ENCODE data around the gene FSTL1. TPM values are rescaled to one million over a fixed set of nuclear protein-coding genes. Genes with fewer than 3 reads are reported as not detected.
A peak's percentile ranks its signal among the peaks of the same experiment; 100 is the strongest.

The FSTL1 gene
- polyA plus RNA-seq, 2 of the 4 experiments (the other 2 are of a cell fraction) = 57.7 to 118 TPM

GRCh38 chr3:120471643-120472042, 20.9 kb upstream of the FSTL1 start (continued):
- no peak for TF ChIP-seq NR3C1 (IDR thresholded peaks at IDR 0.05)

- DNase-seq (ENCODE audit: low read depth in 1 of 2, low spot score in 1 of 2) = no peak
- ChIA-PET CTCF (interaction anchor here (1.3 kb wide), 1 partner anchor 10 kb away, joined by 5 read pairs; no protein-coding TSS in a partner anchor), POLR2A (no interaction called here)
- FAIRE-seq = no peak
- TF ChIP-seq MAFK (IDR thresholded peaks at IDR 0.05; ENCODE audit: partially characterized antibody) (no peak), EP300 (IDR thresholded peaks at IDR 0.05) (no peak), BCL3 (IDR thresholded peaks at IDR 0.05) (no peak), PHF8 (IDR thresholded peaks at IDR 0.05; ENCODE audit: borderline replicate concordance, low read depth) (no peak), FOSB (CRISPR knock-in tag; IDR thresholded peaks at IDR 0.05) (no peak), ZC3H11A (IDR thresholded peaks at IDR 0.05) (no peak), HEYL (CRISPR knock-in tag; IDR thresholded peaks at IDR 0.05) (no peak), ZNF302 (CRISPR knock-in tag; IDR thresholded peaks at IDR 0.05) (no peak), ELK1 (IDR thresholded peaks at IDR 0.05; ENCODE audit: low read depth, low read length) (no peak), HOXB13 (CRISPR knock-in tag; IDR thresholded peaks at IDR 0.05; ENCODE audit: low read depth) (no peak), RAD21 (conservative IDR thresholded peaks at IDR 0.05 in 1 of 2, IDR thresholded peaks at IDR 0.05 in 1 of 2) (no peak), MAZ (IDR thresholded peaks at IDR 0.05; ENCODE audit: borderline replicate concordance, low read depth, low read length) (no peak)
- WGBS (ENCODE audit: missing lambda C conversion rate) = 37% methylated on average over 2 of the region's 2 CpGs
- Histone ChIP-seq H3K9me3 (0 out of 3 replicates have a peak, but pooled peaks cover 4% of the 10 kb centered on the region), H3K4me1 (peaks cover 22% of the 10 kb centered on the region), H3K4me2 (no peak overlapping the region), H3K4me3 (no peak overlapping the region), H3K27ac (peak overlapping the region in 1 of 2 experiments; percentile 52; a peak in 2 of 6 replicates)
- ATAC-seq = no peak
Measured at GRCh38 chr3:120470870-120471269, 20.1 kb upstream of the FSTL1 start.

GRCh38 chr3:120469882-120470301, 19.1 kb upstream of the FSTL1 start:
- peak overlapping the region in 1 of 2 experiments; percentile 63; a peak in 3 of 6 replicates for H3K27ac ChIP-seq
- no peak for TF ChIP-seq CTCF (IDR thresholded peaks at IDR 0.05)
- TF ChIP-seq EHF (CRISPR knock-in tag; IDR thresholded peaks at IDR 0.05) = no peak
- no peak for TF ChIP-seq SMC3 (IDR thresholded peaks at IDR 0.05)
- ATAC-seq (no peak; a peak in 1 of 6 replicates), FAIRE-seq (no peak), DNase-seq (ENCODE audit: low read depth in 1 of 2, low spot score in 1 of 2) (no peak)
- H3K4me1 ChIP-seq = peaks cover 22% of the 10 kb centered on the region
- POLR2A ChIA-PET = no interaction called here
- peak overlapping the region; percentile 49 for H3K4me2 ChIP-seq
- H3K4me3 ChIP-seq = no peak overlapping the region
- WGBS (ENCODE audit: missing lambda C conversion rate) = 51% methylated on average over 4 of the region's 4 CpGs
- 0 out of 3 replicates have a peak, but pooled peaks cover 4% of the 10 kb centered on the region for H3K9me3 ChIP-seq
- CTCF ChIA-PET = no interaction called here

- Histone ChIP-seq H3K4me2 (peak overlapping the region; percentile 49), H3K27ac (peak overlapping the region in 1 of 2 experiments; percentile 63; a peak in 2 of 6 replicates), H3K4me1 (peaks cover 22% of the 10 kb centered on the region), H3K9me3 (0 out of 3 replicates have a peak, but pooled peaks cover 4% of the 10 kb centered on the region), H3K4me3 (no peak overlapping the region)
- CTCF ChIA-PET = no interaction called here
- ATAC-seq (peak in 1 of 2 experiments; percentile 77; a peak in 3 of 6 replicates), DNase-seq (ENCODE audit: low read depth in 1 of 2, low spot score in 1 of 2) (peak in 1 of 2 experiments; percentile 44), FAIRE-seq (no peak)
- WGBS (ENCODE audit: missing lambda C conversion rate) = 71% methylated on average over 3 of the region's 3 CpGs
- POLR2A ChIA-PET = no interaction called here
- no peak for TF ChIP-seq JUN (IDR thresholded peaks at IDR 0.05)
- no peak for TF ChIP-seq RNF2 (IDR thresholded peaks at IDR 0.05; ENCODE audit: borderline replicate concordance, low read depth)
- peak; percentile 84 for TF ChIP-seq ZNF302 (CRISPR knock-in tag; IDR thresholded peaks at IDR 0.05)
- no peak for TF ChIP-seq SREBF2 (IDR thresholded peaks at IDR 0.05)
- no peak for TF ChIP-seq BHLHE40 (IDR thresholded peaks at IDR 0.05; ENCODE audit: low read depth, low read length)
- TF ChIP-seq NR3C1 (IDR thresholded peaks at IDR 0.05) = no peak
- no peak for TF ChIP-seq TP53 (CRISPR knock-in tag; IDR thresholded peaks at IDR 0.05)
- no peak for TF ChIP-seq EP300 (IDR thresholded peaks at IDR 0.05)
- no peak for TF ChIP-seq HMGXB4 (CRISPR knock-in tag; IDR thresholded peaks at IDR 0.05; ENCODE audit: borderline replicate concordance)
- no peak for TF ChIP-seq HDAC2 (IDR thresholded peaks at IDR 0.05)
- peak; percentile 94 for TF ChIP-seq ATOH8 (CRISPR knock-in tag; IDR thresholded peaks at IDR 0.05; ENCODE audit: low read depth)
- TF ChIP-seq POLR2AphosphoS2 (conservative IDR thresholded peaks at IDR 0.05; ENCODE audit: low read length) = no peak
Measured at GRCh38 chr3:120469440-120469839, 18.6 kb upstream of the FSTL1 start.
